Mesothelial cell of epicardium (in vitro differentiated cells): ENCODE data around the gene AKAP8. TPM values are rescaled to one million over a fixed set of nuclear protein-coding genes. Genes with fewer than 3 reads are reported as not detected.

ENCODE experiments used
- DNase-seq, 2 experiments: peaks; one replicate each; pipeline ENCODE4 v3.0.0; 2021; ENCODE audit warnings: low spot score in 2 of 2; ENCODE audit not compliant: unreplicated experiment in 2 of 2
- H3K27ac Mint-ChIP-seq: 2 replicates; pipeline ENCODE4 v1.8.0; 2021; ENCODE audit warnings: mixed read lengths
- H3K27me3 Mint-ChIP-seq: 2 replicates; pipeline ENCODE4 v1.8.0; 2021; ENCODE audit warnings: low read depth, mixed read lengths
- H3K36me3 Mint-ChIP-seq: 2 replicates; pipeline ENCODE4 v1.8.0; 2021; ENCODE audit warnings: mixed read lengths
- H3K4me1 Mint-ChIP-seq: 2 replicates; pipeline ENCODE4 v1.8.0; 2021; ENCODE audit warnings: mixed read lengths
- H3K4me3 Mint-ChIP-seq: 2 replicates; pipeline ENCODE4 v1.8.0; 2021; ENCODE audit warnings: mild to moderate bottlenecking, moderate library complexity, mixed read lengths
- H3K9me3 Mint-ChIP-seq: 2 replicates; pipeline ENCODE4 v1.8.0; 2021; ENCODE audit warnings: mixed read lengths
- total RNA-seq: library from RNA; stranded (reverse); gene quantifications from 3 replicates; pipeline ENCODE4 v1.2.1, GENCODE V29; 2021
- TF ChIP-seq, protein P1 (sequence below): fragments of 200-600 bp; sonication (generic); IDR thresholded peaks from one replicate; pipeline ENCODE4 v1.5.0; 2021; ENCODE audit warnings: antibody characterized with exemption; ENCODE audit not compliant: unreplicated experiment

AKAP8 gene
- total RNA-seq, 1 donor from 2014 or later = 43.5 TPM

GRCh38 chr19:15316498-15316897, 63.1 kb downstream of the AKAP8 start:
- H3K36me3 Mint-ChIP-seq = no peaks in the 10 kb centered on the region
- peaks cover 49% of the 10 kb centered on the region for H3K4me1 Mint-ChIP-seq
- TF ChIP-seq, protein P1, sequence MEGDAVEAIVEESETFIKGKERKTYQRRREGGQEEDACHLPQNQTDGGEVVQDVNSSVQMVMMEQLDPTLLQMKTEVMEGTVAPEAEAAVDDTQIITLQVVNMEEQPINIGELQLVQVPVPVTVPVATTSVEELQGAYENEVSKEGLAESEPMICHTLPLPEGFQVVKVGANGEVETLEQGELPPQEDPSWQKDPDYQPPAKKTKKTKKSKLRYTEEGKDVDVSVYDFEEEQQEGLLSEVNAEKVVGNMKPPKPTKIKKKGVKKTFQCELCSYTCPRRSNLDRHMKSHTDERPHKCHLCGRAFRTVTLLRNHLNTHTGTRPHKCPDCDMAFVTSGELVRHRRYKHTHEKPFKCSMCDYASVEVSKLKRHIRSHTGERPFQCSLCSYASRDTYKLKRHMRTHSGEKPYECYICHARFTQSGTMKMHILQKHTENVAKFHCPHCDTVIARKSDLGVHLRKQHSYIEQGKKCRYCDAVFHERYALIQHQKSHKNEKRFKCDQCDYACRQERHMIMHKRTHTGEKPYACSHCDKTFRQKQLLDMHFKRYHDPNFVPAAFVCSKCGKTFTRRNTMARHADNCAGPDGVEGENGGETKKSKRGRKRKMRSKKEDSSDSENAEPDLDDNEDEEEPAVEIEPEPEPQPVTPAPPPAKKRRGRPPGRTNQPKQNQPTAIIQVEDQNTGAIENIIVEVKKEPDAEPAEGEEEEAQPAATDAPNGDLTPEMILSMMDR = no peak
- no peaks in the 10 kb centered on the region for H3K9me3 Mint-ChIP-seq
- no peaks in the 10 kb centered on the region for H3K27me3 Mint-ChIP-seq
- peak overlapping the region; percentile 90 for H3K27ac Mint-ChIP-seq
- no peak overlapping the region for H3K4me3 Mint-ChIP-seq
- no peak for DNase-seq

DNA sequence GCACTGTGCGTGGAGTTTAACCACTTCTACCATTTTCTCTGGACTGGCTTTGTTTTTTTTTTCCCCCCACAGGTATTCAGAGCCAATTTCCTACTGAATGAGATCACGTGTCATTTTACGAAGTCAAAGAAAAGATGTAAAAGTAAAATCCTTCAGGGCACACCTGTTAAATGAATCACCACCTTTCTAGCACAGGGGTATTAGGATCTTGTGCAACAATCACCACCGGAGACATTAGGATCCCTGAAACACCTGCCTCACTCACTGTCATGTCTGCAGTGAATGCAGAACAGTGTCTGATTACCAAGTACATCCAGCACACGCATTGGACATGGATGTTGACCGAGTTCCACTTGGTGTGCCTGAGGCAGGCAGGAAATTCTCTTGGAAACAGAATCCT, 64.5 kb downstream of the AKAP8 start:
- Mint-ChIP-seq H3K36me3 (no peaks in the 10 kb centered on the region), H3K27me3 (no peaks in the 10 kb centered on the region), H3K4me3 (no peak overlapping the region), H3K27ac (peak overlapping the region; percentile 69), H3K9me3 (no peaks in the 10 kb centered on the region), H3K4me1 (peaks cover 37% of the 10 kb centered on the region)
- no peak for DNase-seq
- TF ChIP-seq, protein P1 = no peak

DNA sequence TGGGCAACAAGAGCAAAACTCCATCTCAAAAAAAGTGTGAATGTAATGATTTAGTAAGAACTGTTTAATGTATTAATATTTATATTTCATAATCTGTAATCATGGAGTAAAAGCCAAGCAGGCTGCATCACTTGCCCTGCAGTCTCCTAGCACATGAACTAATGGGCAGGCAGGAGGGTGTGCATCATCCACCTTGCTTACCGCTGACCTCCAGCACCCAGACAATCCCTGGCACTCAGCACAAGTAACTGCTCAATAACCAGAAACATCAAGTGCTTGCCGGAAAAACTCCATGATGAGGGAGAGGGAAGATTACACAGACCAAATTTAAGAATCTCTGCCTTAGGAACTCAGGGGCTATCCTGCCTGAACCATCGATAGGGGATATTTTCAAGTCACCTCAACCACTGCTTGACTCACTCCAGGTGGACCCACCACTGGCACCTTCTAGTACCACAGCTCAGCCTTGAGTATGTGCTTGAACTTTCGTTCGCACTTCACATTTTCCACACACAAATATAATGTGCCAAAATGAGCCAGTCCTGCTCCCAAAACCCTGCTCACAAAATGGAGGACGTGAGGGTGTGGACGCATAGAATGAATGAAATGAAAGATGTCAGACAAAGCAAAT, 65.8 kb downstream of the AKAP8 start:
- Mint-ChIP-seq H3K4me3 (no peak overlapping the region), H3K27me3 (no peaks in the 10 kb centered on the region), H3K27ac (peak overlapping the region; percentile 66), H3K9me3 (no peaks in the 10 kb centered on the region), H3K36me3 (peaks cover 3% of the 10 kb centered on the region), H3K4me1 (peaks cover 35% of the 10 kb centered on the region)
- DNase-seq = no peak
- TF ChIP-seq, protein P1 = no peak

DNA sequence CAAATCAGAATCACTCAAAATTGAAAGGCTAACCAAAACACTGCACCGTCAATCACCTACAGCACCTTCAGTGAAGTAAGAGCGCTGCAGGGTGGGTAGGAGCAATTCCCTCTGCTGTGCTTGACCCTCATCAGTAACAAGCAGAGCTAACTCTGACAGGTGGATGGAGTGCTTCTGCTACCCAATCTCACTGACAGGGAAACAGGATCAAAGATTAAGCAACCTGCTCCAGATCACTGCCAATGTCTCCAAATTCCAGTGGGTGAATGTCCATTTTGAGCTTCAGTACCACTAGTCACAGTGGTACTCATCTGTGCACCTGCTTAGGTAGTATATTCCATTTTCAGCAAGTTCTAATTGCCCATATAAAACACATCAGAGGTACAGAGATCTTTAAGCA, 72.4 kb downstream of the AKAP8 start:
- Mint-ChIP-seq H3K36me3 (peaks cover 24% of the 10 kb centered on the region), H3K9me3 (peaks cover 8% of the 10 kb centered on the region), H3K27me3 (no peaks in the 10 kb centered on the region), H3K4me1 (peaks cover 20% of the 10 kb centered on the region), H3K27ac (no peak overlapping the region), H3K4me3 (no peak overlapping the region)
- TF ChIP-seq, protein P1 = no peak
- no peak for DNase-seq

DNA sequence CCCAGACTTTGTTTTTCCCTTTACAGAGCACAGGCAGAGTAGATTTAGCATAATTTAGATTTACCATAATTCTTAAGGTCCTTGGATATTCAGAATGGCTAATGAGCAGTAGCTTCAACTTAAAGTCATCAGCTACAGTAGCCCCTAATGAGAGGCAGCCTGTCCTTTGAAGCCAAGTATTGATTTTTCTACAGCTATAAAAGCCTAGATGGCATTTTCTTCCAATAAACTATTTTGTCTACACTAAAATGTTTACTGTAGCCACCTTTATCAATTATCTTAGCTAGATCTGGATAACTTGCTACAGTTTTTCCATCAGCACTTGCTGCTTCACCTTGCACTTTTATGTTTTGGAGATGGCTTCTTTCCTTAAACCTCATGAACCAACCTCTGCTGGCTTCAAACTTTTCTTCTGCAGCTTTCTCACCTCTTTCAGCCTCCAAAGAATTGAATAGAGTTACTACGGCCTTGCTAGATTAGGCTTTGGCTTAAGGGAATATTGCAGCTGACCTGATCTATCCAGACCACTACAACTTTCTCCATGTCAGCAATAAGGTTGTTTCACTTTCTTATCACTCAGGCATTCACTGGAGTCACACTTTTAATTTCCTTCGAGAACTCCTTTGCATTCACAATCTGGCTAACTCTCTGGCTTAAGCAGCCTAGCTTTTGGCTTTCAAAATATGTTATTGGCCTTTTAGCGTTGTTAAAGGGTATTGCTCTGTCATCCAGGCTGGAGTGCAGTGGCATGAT, 73.8 kb downstream of the AKAP8 start:
- Mint-ChIP-seq H3K9me3 (peaks cover 8% of the 10 kb centered on the region), H3K4me3 (no peak overlapping the region), H3K4me1 (peaks cover 20% of the 10 kb centered on the region), H3K27ac (no peak overlapping the region), H3K27me3 (no peaks in the 10 kb centered on the region), H3K36me3 (peaks cover 24% of the 10 kb centered on the region)
- TF ChIP-seq, protein P1 = no peak
- DNase-seq = no peak
